DND-41 (cell line): Measurements from ENCODE around the gene ABLIM1.

ENCODE experiments used
- ATAC-seq: fragments of 200-7000 bp; cut with Tn5 transposase; 3 replicates; pipeline ENCODE4 v1.9.1; 2021; ENCODE audit warnings: low read depth; ENCODE audit not compliant: insufficient read depth
- DNase-seq: peaks from one replicate; pipeline ENCODE4 v3.0.0-alpha.2; 2020
- H2AFZ ChIP-seq: 2 replicates; pipeline ENCODE4 v1.6.0; 2012; ENCODE audit warnings: low read depth, low read length
- H3K27ac ChIP-seq: 2 replicates; pipeline ENCODE4 v1.5.1; 2012; ENCODE audit warnings: low read length, inconsistent platforms
- H3K27me3 ChIP-seq: fragments of 200-600 bp; sonication (generic); 2 replicates; pipeline ENCODE4 v1.6.0; 2012; ENCODE audit warnings: low read length, mild to moderate bottlenecking, inconsistent platforms; ENCODE audit not compliant: insufficient read depth, poor library complexity
- H3K36me3 ChIP-seq: 2 replicates; pipeline ENCODE4 v1.5.1; 2012; ENCODE audit warnings: low read length, inconsistent platforms; ENCODE audit not compliant: insufficient read depth
- H3K4me1 ChIP-seq: 2 replicates; pipeline ENCODE4 v1.5.1; 2012; ENCODE audit warnings: mild to moderate bottlenecking, low read length; ENCODE audit not compliant: insufficient read depth
- H3K4me2 ChIP-seq: 2 replicates; pipeline ENCODE4 v1.6.0; 2012; ENCODE audit warnings: mild to moderate bottlenecking, moderate library complexity, low read length, inconsistent platforms; ENCODE audit not compliant: insufficient read depth
- H3K4me3 ChIP-seq, 2 experiments: fragments of 200-600 bp in 1 of 2; shearing (Covaris generic) in 1 of 2; 2 replicates each; pipeline ENCODE4 v1.5.1; 2012 to 2016; ENCODE audit warnings: inconsistent platforms in 2 of 2, low read length in 2 of 2, mild to moderate bottlenecking in 2 of 2, low read depth in 1 of 2, moderate library complexity in 1 of 2
- H3K79me2 ChIP-seq: 2 replicates; pipeline ENCODE4 v1.6.0; 2012; ENCODE audit warnings: low read length, inconsistent platforms; ENCODE audit not compliant: insufficient read depth
- H3K9ac ChIP-seq: 2 replicates; pipeline ENCODE4 v1.6.0; 2012; ENCODE audit warnings: low read depth, mild to moderate bottlenecking, inconsistent platforms, low read length, moderate library complexity
- H3K9me3 ChIP-seq: 2 replicates; pipeline ENCODE4 v1.5.1; 2012; ENCODE audit warnings: low read length, moderate library complexity, mild to moderate bottlenecking, inconsistent platforms; ENCODE audit not compliant: insufficient read depth, severe bottlenecking
- H4K20me1 ChIP-seq: 2 replicates; pipeline ENCODE4 v1.6.0; 2012; ENCODE audit warnings: low read length; ENCODE audit not compliant: insufficient read depth
- EZH2 ChIP-seq: IDR thresholded peaks from 3 replicates; pipeline ENCODE4 v1.6.1; 2012; ENCODE audit warnings: borderline replicate concordance, low read depth, mild to moderate bottlenecking, moderate library complexity, low read length, inconsistent platforms; ENCODE audit not compliant: severe bottlenecking
- TF ChIP-seq, protein P1 (sequence below): IDR thresholded peaks from 2 replicates; pipeline ENCODE4 v1.5.1; 2012; ENCODE audit warnings: borderline replicate concordance, low read length, moderate library complexity, mild to moderate bottlenecking; ENCODE audit not compliant: poor library complexity, severe bottlenecking; ENCODE audit errors: extremely low read depth

Gene ABLIM1

DNA sequence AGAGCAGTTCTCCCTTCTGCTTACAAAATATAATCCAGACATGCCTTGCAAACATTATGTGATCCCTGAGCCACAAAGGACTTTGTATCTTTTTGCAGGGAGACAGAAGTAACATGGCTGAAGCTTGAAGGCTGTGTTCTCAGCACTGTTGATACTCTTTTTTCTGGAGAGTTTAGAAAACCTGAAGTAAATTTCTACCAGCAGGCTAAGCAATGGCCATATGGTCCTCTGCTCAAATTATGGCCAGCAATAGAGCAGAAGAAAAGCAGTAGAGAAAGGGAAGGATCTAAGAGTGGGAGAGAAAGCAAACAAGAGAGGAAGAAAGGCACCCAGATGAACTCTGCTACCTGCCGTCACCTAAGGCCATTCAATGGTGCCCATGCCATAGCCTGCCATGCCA, 98.4 kb downstream of the ABLIM1 start:
- H3K27ac ChIP-seq, result no peak overlapping the region
- H3K9me3 ChIP-seq, result peaks cover 8% of the 10 kb centered on the region
- no peak overlapping the region for H2AFZ ChIP-seq
- TF ChIP-seq EZH2, result no peak
- TF ChIP-seq, protein P1, sequence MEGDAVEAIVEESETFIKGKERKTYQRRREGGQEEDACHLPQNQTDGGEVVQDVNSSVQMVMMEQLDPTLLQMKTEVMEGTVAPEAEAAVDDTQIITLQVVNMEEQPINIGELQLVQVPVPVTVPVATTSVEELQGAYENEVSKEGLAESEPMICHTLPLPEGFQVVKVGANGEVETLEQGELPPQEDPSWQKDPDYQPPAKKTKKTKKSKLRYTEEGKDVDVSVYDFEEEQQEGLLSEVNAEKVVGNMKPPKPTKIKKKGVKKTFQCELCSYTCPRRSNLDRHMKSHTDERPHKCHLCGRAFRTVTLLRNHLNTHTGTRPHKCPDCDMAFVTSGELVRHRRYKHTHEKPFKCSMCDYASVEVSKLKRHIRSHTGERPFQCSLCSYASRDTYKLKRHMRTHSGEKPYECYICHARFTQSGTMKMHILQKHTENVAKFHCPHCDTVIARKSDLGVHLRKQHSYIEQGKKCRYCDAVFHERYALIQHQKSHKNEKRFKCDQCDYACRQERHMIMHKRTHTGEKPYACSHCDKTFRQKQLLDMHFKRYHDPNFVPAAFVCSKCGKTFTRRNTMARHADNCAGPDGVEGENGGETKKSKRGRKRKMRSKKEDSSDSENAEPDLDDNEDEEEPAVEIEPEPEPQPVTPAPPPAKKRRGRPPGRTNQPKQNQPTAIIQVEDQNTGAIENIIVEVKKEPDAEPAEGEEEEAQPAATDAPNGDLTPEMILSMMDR, result no peak
- DNase-seq (no peak), ATAC-seq (no peak)
- H3K9ac ChIP-seq, result no peak overlapping the region
- H3K4me1 ChIP-seq, result no peaks in the 10 kb centered on the region
- no peak overlapping the region for H3K4me2 ChIP-seq
- H4K20me1 ChIP-seq, result no peaks in the 10 kb centered on the region
- H3K36me3 ChIP-seq, result no peaks in the 10 kb centered on the region
- H3K27me3 ChIP-seq, result no peaks in the 10 kb centered on the region
- no peak overlapping the region for H3K4me3 ChIP-seq
- no peaks in the 10 kb centered on the region for H3K79me2 ChIP-seq

DNA sequence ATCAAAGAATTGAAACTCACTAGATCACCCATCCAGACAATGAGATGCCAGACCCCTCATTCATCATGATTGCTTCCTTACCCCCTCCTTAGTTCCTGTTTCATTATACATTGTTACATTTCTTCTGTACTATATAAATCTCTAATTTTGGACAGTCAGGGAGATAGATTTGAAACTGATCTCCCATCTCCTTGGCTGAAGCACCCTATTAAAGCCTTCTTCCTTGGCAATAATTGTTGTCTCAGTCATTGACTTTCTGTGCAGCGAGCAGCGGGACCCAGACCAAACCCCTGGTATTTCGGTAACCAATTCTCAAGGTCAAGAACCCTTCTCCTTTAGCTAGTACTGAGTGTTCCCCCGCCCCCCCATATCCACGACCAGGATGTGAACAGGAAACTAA, 100.2 kb downstream of the ABLIM1 start:
- H3K79me2 ChIP-seq, result no peaks in the 10 kb centered on the region
- no peak for TF ChIP-seq EZH2
- TF ChIP-seq, protein P1, result no peak
- no peak overlapping the region for H3K9ac ChIP-seq
- H2AFZ ChIP-seq, result no peak overlapping the region
- no peak for ATAC-seq
- H3K9me3 ChIP-seq, result peaks cover 8% of the 10 kb centered on the region
- no peak overlapping the region for H3K27ac ChIP-seq
- no peaks in the 10 kb centered on the region for H3K4me1 ChIP-seq
- H3K27me3 ChIP-seq, result peaks cover 6% of the 10 kb centered on the region
- no peak for DNase-seq
- H3K4me2 ChIP-seq, result no peak overlapping the region
- H3K4me3 ChIP-seq, result no peak overlapping the region
- no peaks in the 10 kb centered on the region for H3K36me3 ChIP-seq
- H4K20me1 ChIP-seq, result no peaks in the 10 kb centered on the region

DNA sequence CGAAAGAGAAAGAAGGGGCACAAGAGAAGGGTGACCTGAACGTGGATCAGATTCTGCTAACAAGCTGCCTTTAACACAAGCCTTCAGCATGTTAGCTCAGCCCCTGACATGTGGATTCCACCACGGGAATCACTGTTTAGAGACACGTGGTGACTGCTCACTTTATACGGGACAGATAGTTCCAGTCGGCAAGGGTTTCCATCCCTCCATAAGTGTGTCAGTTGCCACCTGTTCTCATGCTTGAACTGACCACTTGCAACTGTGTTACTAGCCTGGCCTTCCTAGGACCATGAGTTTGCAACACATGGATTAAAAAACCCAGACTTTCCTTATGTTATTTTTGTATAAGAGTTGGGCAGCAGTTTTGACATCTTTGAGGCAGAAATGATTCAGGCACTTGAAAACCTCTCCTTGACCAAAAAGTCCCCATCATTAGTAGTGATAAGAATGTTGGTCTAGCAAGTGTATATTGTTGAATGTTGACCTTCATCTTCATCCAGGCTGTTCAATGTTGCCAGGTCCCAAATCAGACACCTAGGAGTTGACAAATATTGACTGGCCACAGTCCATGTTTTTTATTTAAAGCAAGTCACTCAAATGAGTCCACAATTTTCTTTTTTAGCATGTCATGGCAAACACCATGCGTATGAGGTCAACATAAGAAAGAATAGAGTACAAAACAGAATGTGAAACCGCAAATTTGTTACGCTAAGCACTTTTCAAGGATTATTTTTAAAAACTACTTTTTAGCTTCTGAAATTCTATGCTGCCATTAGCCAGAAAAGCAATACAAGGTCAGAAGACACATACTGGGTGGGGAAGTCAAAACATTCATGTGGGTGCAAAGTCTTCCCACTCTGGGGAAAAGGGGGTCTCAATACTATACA, 101.6 kb downstream of the ABLIM1 start:
- H3K9me3 ChIP-seq, result peaks cover 8% of the 10 kb centered on the region
- no peaks in the 10 kb centered on the region for H3K36me3 ChIP-seq
- no peak for DNase-seq
- no peak overlapping the region for H3K9ac ChIP-seq
- H3K4me1 ChIP-seq, result no peaks in the 10 kb centered on the region
- H3K27ac ChIP-seq, result no peak overlapping the region
- no peak overlapping the region for H3K4me3 ChIP-seq
- TF ChIP-seq, protein P1, result no peak
- TF ChIP-seq EZH2, result no peak
- no peaks in the 10 kb centered on the region for H4K20me1 ChIP-seq
- H3K4me2 ChIP-seq, result no peak overlapping the region
- H3K27me3 ChIP-seq, result peaks cover 6% of the 10 kb centered on the region
- no peak for ATAC-seq
- no peaks in the 10 kb centered on the region for H3K79me2 ChIP-seq
- no peak overlapping the region for H2AFZ ChIP-seq
